GM06990 (cell line): ENCODE data around the gene MEGF11.
A peak's percentile ranks its signal among the peaks of the same experiment; 100 is the strongest.

Experiments
- DNase-seq: peaks from one replicate; pipeline ENCODE4 v3.0.0-alpha.2; 2011; ENCODE audit not compliant: insufficient read length; ENCODE audit errors: extremely low read depth
- H3K27me3 ChIP-seq: replicated peaks from 2 replicates; pipeline ENCODE4 v1.6.0; 2011; ENCODE audit warnings: low read length; ENCODE audit not compliant: control insufficient read depth, insufficient read depth
- H3K36me3 ChIP-seq: 2 replicates; pipeline ENCODE4 v1.5.1; 2011; ENCODE audit warnings: low read length; ENCODE audit not compliant: control insufficient read depth, insufficient read depth
- H3K4me3 ChIP-seq: replicated peaks from 2 replicates; pipeline ENCODE4 v1.5.1; 2011; ENCODE audit warnings: low read depth, mild to moderate bottlenecking, control low read depth, low read length
- CTCF ChIP-seq: IDR thresholded peaks from 2 replicates; pipeline ENCODE4 v1.5.1; 2011; ENCODE audit warnings: low read length, control low read depth, mild to moderate bottlenecking, inconsistent platforms; ENCODE audit not compliant: insufficient read depth, poor library complexity, severe bottlenecking

Gene MEGF11

GRCh38 chr15:66290007-66290406 lies 36.5 kb upstream of the MEGF11 start:
- DNase-seq: no peak
- Histone ChIP-seq H3K4me3 (no peak overlapping the region), H3K27me3 (no peaks in the 10 kb centered on the region), H3K36me3 (no peaks in the 10 kb centered on the region)
- TF ChIP-seq CTCF: no peak

GRCh38 chr15:66288551-66289185 lies 35.1 kb upstream of the MEGF11 start:
- DNase-seq: no peak
- TF ChIP-seq CTCF: no peak
- Histone ChIP-seq H3K36me3 (no peaks in the 10 kb centered on the region), H3K4me3 (no peak overlapping the region), H3K27me3 (no peaks in the 10 kb centered on the region)

- DNase-seq: no peak
- no peak for TF ChIP-seq CTCF
- Histone ChIP-seq H3K4me3 (no peak overlapping the region), H3K36me3 (no peaks in the 10 kb centered on the region), H3K27me3 (no peaks in the 10 kb centered on the region)
Measured at GRCh38 chr15:66288093-66288492, 34.5 kb upstream of the MEGF11 start.

- Histone ChIP-seq H3K36me3 (no peaks in the 10 kb centered on the region), H3K27me3 (no peaks in the 10 kb centered on the region), H3K4me3 (no peak overlapping the region)
- no peak for DNase-seq
- TF ChIP-seq CTCF: peak; percentile 65
Measured at GRCh38 chr15:66287461-66288057, 34.0 kb upstream of the MEGF11 start.

- no peak for TF ChIP-seq CTCF
- H3K36me3 ChIP-seq: no peaks in the 10 kb centered on the region
- DNase-seq: no peak
- no peaks in the 10 kb centered on the region for H3K27me3 ChIP-seq
- H3K4me3 ChIP-seq: no peak overlapping the region
Measured at GRCh38 chr15:66285533-66286280, 32.2 kb upstream of the MEGF11 start.
